DOHH2 (cell line): Measurements from ENCODE around the gene IFT74.

Experiments used
- CTCF ChIP-seq: fragments of 200-600 bp; sonication (generic); IDR thresholded peaks from one replicate; pipeline ENCODE4 v1.5.1; 2014; ENCODE audit warnings: antibody characterized with exemption, mild to moderate bottlenecking, low read depth, low read length; ENCODE audit not compliant: poor library complexity, severe bottlenecking
- EZH2phosphoT487 ChIP-seq: fragments of 200-600 bp; sonication (generic); IDR thresholded peaks from 2 replicates; pipeline ENCODE4 v1.6.1; 2017; ENCODE audit warnings: borderline replicate concordance, mild to moderate bottlenecking, antibody characterized with exemption, low read length, moderate library complexity, mixed read lengths

GRCh38 chr9:27110181-27110580 lies 154.0 kb downstream of the IFT74 start:
- TF ChIP-seq CTCF (no peak), EZH2phosphoT487 (no peak)
